ENCODE results near the gene CD302.
"Not testable (repeated sequence)": the region's sequence is repeated elsewhere in the genome, so short reads cannot be mapped to it uniquely, and the experiment has no call there.

Gene CD302

GRCh38 chr2:159793326-159793725 is 4.7 kb downstream of the CD302 start:
- Histone ChIP-seq H3K27ac (peak overlapping the region; percentile 67), H3K4me1 (ENCODE audit: control insufficient read depth in 1 of 2, insufficient read depth in 1 of 2, low read depth in 1 of 2, low read length in 1 of 2) (peaks cover 61 to 62% of the 10 kb centered on the region in 2 experiments)
- no peak for TF ChIP-seq CTCF (IDR thresholded peaks at IDR 0.05)

GRCh38 chr2:159792599-159792998 is 5.4 kb downstream of the CD302 start:
- Histone ChIP-seq H3K4me1 (ENCODE audit: control insufficient read depth in 1 of 2, insufficient read depth in 1 of 2, low read depth in 1 of 2, low read length in 1 of 2) (peaks cover 64 to 68% of the 10 kb centered on the region in 2 experiments), H3K36me3 (no peaks in the 10 kb centered on the region), H3K4me3 (ENCODE audit: low read depth in 1 of 2, low read length in 1 of 2) (no peak overlapping the region), H3K27me3 (no peaks in the 10 kb centered on the region), H3K9me3 (no peaks in the 10 kb centered on the region), H3K27ac (peak overlapping the region; percentile 67)
- no peak for TF ChIP-seq CTCF (IDR thresholded peaks at IDR 0.05)

More at GRCh38 chr2:159793326-159793725, 4.7 kb downstream of the CD302 start:
- no peaks in the 10 kb centered on the region for H3K27me3 ChIP-seq
- H3K9me3 ChIP-seq = no peaks in the 10 kb centered on the region
- peak overlapping the region in 1 of 2 experiments; percentile 15 for H3K4me3 ChIP-seq (ENCODE audit: low read depth in 1 of 2, low read length in 1 of 2)
- H3K36me3 ChIP-seq = no peaks in the 10 kb centered on the region

- no peak overlapping the region for H3K4me3 ChIP-seq (ENCODE audit: low read depth in 1 of 2, low read length in 1 of 2)
- H3K27ac ChIP-seq = peak overlapping the region; percentile 67
- no peak for TF ChIP-seq CTCF (IDR thresholded peaks at IDR 0.05)
- H3K4me1 ChIP-seq (ENCODE audit: control insufficient read depth in 1 of 2, insufficient read depth in 1 of 2, low read depth in 1 of 2, low read length in 1 of 2) = peaks cover 60 to 71% of the 10 kb centered on the region in 2 experiments
- no peaks in the 10 kb centered on the region for H3K9me3 ChIP-seq
- no peaks in the 10 kb centered on the region for H3K36me3 ChIP-seq
- H3K27me3 ChIP-seq = no peaks in the 10 kb centered on the region
Measured at GRCh38 chr2:159792036-159792435, 6.0 kb downstream of the CD302 start.

GRCh38 chr2:159790323-159790722 is 7.7 kb downstream of the CD302 start:
- Histone ChIP-seq H3K27ac (peak overlapping the region; percentile 40), H3K4me1 (ENCODE audit: control insufficient read depth in 1 of 2, insufficient read depth in 1 of 2, low read depth in 1 of 2, low read length in 1 of 2) (peaks cover 45 to 61% of the 10 kb centered on the region in 2 experiments), H3K27me3 (no peaks in the 10 kb centered on the region), H3K9me3 (no peaks in the 10 kb centered on the region), H3K36me3 (no peaks in the 10 kb centered on the region), H3K4me3 (ENCODE audit: low read depth in 1 of 2, low read length in 1 of 2) (no peak overlapping the region)
- TF ChIP-seq CTCF (IDR thresholded peaks at IDR 0.05) = no peak

- H3K27ac ChIP-seq = peak overlapping the region; percentile 63
- no peaks in the 10 kb centered on the region for H3K27me3 ChIP-seq
- H3K9me3 ChIP-seq = no peaks in the 10 kb centered on the region
- H3K4me1 ChIP-seq (ENCODE audit: control insufficient read depth in 1 of 2, insufficient read depth in 1 of 2, low read depth in 1 of 2, low read length in 1 of 2) = peaks cover 35 to 53% of the 10 kb centered on the region in 2 experiments
- TF ChIP-seq CTCF (IDR thresholded peaks at IDR 0.05) = no peak
- no peak overlapping the region for H3K4me3 ChIP-seq (ENCODE audit: low read depth in 1 of 2, low read length in 1 of 2)
- H3K36me3 ChIP-seq = no peaks in the 10 kb centered on the region
Measured at GRCh38 chr2:159788253-159788652, 9.8 kb downstream of the CD302 start.

- Histone ChIP-seq H3K27ac (peak overlapping the region; percentile 63), H3K4me1 (ENCODE audit: control insufficient read depth in 1 of 2, insufficient read depth in 1 of 2, low read depth in 1 of 2, low read length in 1 of 2) (peaks cover 29 to 47% of the 10 kb centered on the region in 2 experiments)
- not testable (repeated sequence) for H3K27me3 ChIP-seq; H3K36me3 ChIP-seq; H3K4me3 ChIP-seq (ENCODE audit: low read depth in 1 of 2, low read length in 1 of 2); H3K9me3 ChIP-seq
Measured at GRCh38 chr2:159787647-159788046, 10.4 kb downstream of the CD302 start.
